ENCODE data around the gene MBTPS1. TPM values are rescaled to one million over a fixed set of nuclear protein-coding genes. Genes with fewer than 3 reads are reported as not detected.

The MBTPS1 gene
- total and polyA plus RNA-seq, 2 experiments from 2014 or later = 18.1 to 49.3 TPM

- Histone ChIP-seq H3K27ac (ENCODE audit: low read depth) (no peak overlapping the region), H3K36me3 (ENCODE audit: insufficient read depth) (peaks cover 4% of the 10 kb centered on the region), H3K79me2 (replicated peaks; ENCODE audit: insufficient read depth) (no peaks in the 10 kb centered on the region), H3K27me3 (ENCODE audit: insufficient read depth) (no peaks in the 10 kb centered on the region), H3F3A (replicated peaks; ENCODE audit: low read depth) (no peaks in the 10 kb centered on the region), H3K4me3 (no peak overlapping the region), H3K4me1 (ENCODE audit: insufficient read depth) (no peaks in the 10 kb centered on the region), H3K9me2 (ENCODE audit: insufficient read depth) (no peaks in the 10 kb centered on the region), H2AFZ (no peak overlapping the region), H3K4me2 (no peak overlapping the region), H4K20me1 (replicated peaks; ENCODE audit: insufficient read depth) (0 out of 2 replicates have a peak, but pooled peaks cover 4% of the 10 kb centered on the region)
- Mint-ChIP-seq H3K27ac (no peak overlapping the region), H3K4me3 (no peak overlapping the region), H3K27me3 (ENCODE audit: insufficient read depth, low read depth, poor library complexity) (no peaks in the 10 kb centered on the region), H3K9me3 (no peaks in the 10 kb centered on the region), H3K4me1 (no peaks in the 10 kb centered on the region), H3K36me3 (ENCODE audit: low read depth) (peaks cover 34% of the 10 kb centered on the region)
- TF ChIP-seq CREB1 (CRISPR knock-in tag; IDR thresholded peaks at IDR 0.05; ENCODE audit: low read depth) (no peak), EZH2 (IDR thresholded peaks at IDR 0.05; ENCODE audit: low read depth, unreplicated experiment) (no peak), EZH2phosphoT487 (IDR thresholded peaks at IDR 0.05; ENCODE audit: unreplicated experiment) (no peak)
- ATAC-seq (no peak), DNase-seq (ENCODE audit: low spot score) (no peak)
Observed at GRCh38 chr16:84124257-84125073, 7.7 kb upstream of the MBTPS1 start.

GRCh38 chr16:84121007-84121406 is 4.3 kb upstream of the MBTPS1 start:
- 0 out of 2 replicates have a peak, but pooled peaks cover 4% of the 10 kb centered on the region for H4K20me1 ChIP-seq (replicated peaks; ENCODE audit: insufficient read depth)
- no peak overlapping the region for H3K4me3 ChIP-seq
- H3K27me3 Mint-ChIP-seq (ENCODE audit: insufficient read depth, low read depth, poor library complexity) = no peaks in the 10 kb centered on the region
- peaks cover 4% of the 10 kb centered on the region; the same call in 1 of the 3 replicates for H3K4me1 Mint-ChIP-seq
- no peaks in the 10 kb centered on the region for H3K27me3 ChIP-seq (ENCODE audit: insufficient read depth)
- H3K4me1 ChIP-seq (ENCODE audit: insufficient read depth) = peaks cover 6% of the 10 kb centered on the region; the same call in 1 of the 2 replicates
- H3K4me3 Mint-ChIP-seq = no peak overlapping the region
- DNase-seq (ENCODE audit: low spot score) (no peak), ATAC-seq (no peak)
- H3K36me3 ChIP-seq (ENCODE audit: insufficient read depth) = no peaks in the 10 kb centered on the region; the same call in 1 of the 2 replicates
- no peak overlapping the region for H3K27ac ChIP-seq (ENCODE audit: low read depth)
- H2AFZ ChIP-seq = no peak overlapping the region
- peaks cover 3% of the 10 kb centered on the region for H3K79me2 ChIP-seq (replicated peaks; ENCODE audit: insufficient read depth)
- no peak overlapping the region for H3K27ac Mint-ChIP-seq
- H3K9me3 Mint-ChIP-seq = no peaks in the 10 kb centered on the region
- H3K4me2 ChIP-seq = no peak overlapping the region
- no peaks in the 10 kb centered on the region for H3K9me2 ChIP-seq (ENCODE audit: insufficient read depth)
- peaks cover 21% of the 10 kb centered on the region for H3K36me3 Mint-ChIP-seq (ENCODE audit: low read depth)
- peaks cover 2% of the 10 kb centered on the region; the same call in 1 of the 2 replicates for H3F3A ChIP-seq (replicated peaks; ENCODE audit: low read depth)
- no peak for TF ChIP-seq CTCF (conservative IDR thresholded peaks at IDR 0.05; ENCODE audit: low read depth in 2 of 2)
- TF ChIP-seq ZNF114 (CRISPR knock-in tag; IDR thresholded peaks at IDR 0.05) = no peak
- TF ChIP-seq ZNF462 (CRISPR knock-in tag; IDR thresholded peaks at IDR 0.05) = no peak
- no peak for TF ChIP-seq STAT1 (IDR thresholded peaks at IDR 0.05; ENCODE audit: unreplicated experiment)
- no peak for TF ChIP-seq ETS1 (IDR thresholded peaks at IDR 0.05)
- no peak for TF ChIP-seq NANOG (IDR thresholded peaks at IDR 0.05; ENCODE audit: borderline replicate concordance)
- TF ChIP-seq CREB1 (CRISPR knock-in tag; IDR thresholded peaks at IDR 0.05; ENCODE audit: low read depth) = no peak

Data from GM23338 (cell line).